CD4-positive, alpha-beta T cell (primary cell): ENCODE results near the gene NEURL4. TPM values are rescaled to one million over a fixed set of nuclear protein-coding genes. Genes with fewer than 3 reads are reported as not detected.

Experiments used
- ATAC-seq: fragments of 200-7000 bp; cut with Tn5 transposase; one replicate; pipeline ENCODE4 v1.10.0; 2022; ENCODE audit warnings: mild to moderate bottlenecking; ENCODE audit not compliant: poor library complexity
- CTCF ChIA-PET: fragments of 350-600 bp; sonication (Branson Sonifier 250); formaldehyde crosslinking; loops from one replicate; lab custom pipeline; 2021; ENCODE audit warnings: antibody characterized with exemption, inconsistent platforms; lab: Charles Lee
- POLR2A ChIA-PET: fragments of 350-600 bp; sonication (Branson Sonifier 250); formaldehyde crosslinking; loops from one replicate; lab custom pipeline; 2021; ENCODE audit warnings: antibody characterized with exemption, inconsistent platforms; lab: Charles Lee
- DNase-seq, 14 experiments: peaks; one replicate each; pipeline ENCODE4 v3.0.0-alpha.2; 2013 to 2020; ENCODE audit warnings: mixed read lengths in 2 of 14
- H3K27ac ChIP-seq, 2 donors: one replicate each; pipeline versions ENCODE4 v1.5.1 to v1.7.0; 2013; ENCODE audit warnings: low read length in 2 of 2, low read depth in 1 of 2, mild to moderate bottlenecking in 1 of 2
- H3K27me3 ChIP-seq, 2 experiments: 1 replicate in 1 of 2; 2 replicates in 1 of 2; pipeline versions ENCODE4 v1.6.1 to v1.7.0; 2013; ENCODE audit warnings: low read length in 2 of 2, control low read depth in 1 of 2, mild to moderate bottlenecking in 1 of 2, moderate library complexity in 1 of 2; ENCODE audit not compliant: insufficient read depth in 2 of 2, control insufficient read depth in 1 of 2
- H3K36me3 ChIP-seq: one replicate; pipeline ENCODE4 v1.6.1; 2013; ENCODE audit warnings: low read length, control low read depth; ENCODE audit not compliant: insufficient read depth
- H3K4me1 ChIP-seq: one replicate; pipeline ENCODE4 v1.6.1; 2013; ENCODE audit warnings: low read length, control low read depth; ENCODE audit not compliant: insufficient read depth
- H3K4me3 ChIP-seq: one replicate; pipeline ENCODE4 v1.5.1; 2013; ENCODE audit warnings: mild to moderate bottlenecking, low read length, moderate library complexity
- H3K9me3 ChIP-seq, 2 experiments: 1 replicate in 1 of 2; 2 replicates in 1 of 2; pipeline versions ENCODE4 v1.6.1 to v1.7.0; 2013; ENCODE audit warnings: low read length in 2 of 2, mild to moderate bottlenecking in 2 of 2, control low read depth in 1 of 2, moderate library complexity in 1 of 2; ENCODE audit not compliant: control insufficient read depth in 1 of 2, insufficient read depth in 1 of 2
- H3K27ac Mint-ChIP-seq: one replicate; pipeline ENCODE4 v1.8.0; 2020; ENCODE audit warnings: mixed read lengths
- H3K27me3 Mint-ChIP-seq: one replicate; pipeline ENCODE4 v1.8.0; 2021; ENCODE audit warnings: mixed read lengths
- H3K36me3 Mint-ChIP-seq: one replicate; pipeline ENCODE4 v1.8.0; 2021; ENCODE audit warnings: low read depth, mixed read lengths
- H3K4me1 Mint-ChIP-seq: one replicate; pipeline ENCODE4 v1.8.0; 2021; ENCODE audit warnings: low read depth, mixed read lengths
- H3K4me3 Mint-ChIP-seq: one replicate; pipeline ENCODE4 v1.8.0; 2020; ENCODE audit warnings: mild to moderate bottlenecking, mixed read lengths
- H3K9me3 Mint-ChIP-seq: one replicate; pipeline ENCODE4 v1.8.0; 2020; ENCODE audit warnings: mixed read lengths
- intact Hi-C, 2 experiments: fragments of 100-400 bp; cut with DNase I in 1 of 2; cut with micrococcal nuclease in 1 of 2; formaldehyde crosslinking; loops; one replicate each; pipeline versions ENCODE4 v1.15.1 to v1.9.0; 2023 to 2025; cut with DNase I, micrococcal nuclease
- total RNA-seq, 174 experiments: library from RNA in 2 of 174; stranded (reverse) in 2 of 174; gene quantifications; one replicate each; pipeline ENCODE4 v1.2.3 and lab custom pipeline; 2021 to 2026
- TF ChIP-seq, protein P1 (sequence below): fragments of 200-600 bp; IDR thresholded peaks from one replicate; pipeline ENCODE4 v1.8.0; 2022; ENCODE audit warnings: antibody characterized with exemption, mild to moderate bottlenecking

Gene NEURL4
- total RNA-seq, 2 experiments from 2014 or later = 29.0 to 30.8 TPM

GRCh38 chr17:7321466-7321865, 7.7 kb downstream of the NEURL4 start:
- H3K4me1 Mint-ChIP-seq = peaks cover 4% of the 10 kb centered on the region
- intact Hi-C loops = loop anchor here in 1 of 2 experiments (10.0 kb wide), 1 partner anchor 533 kb away; the partner anchor contains the start of genes CYB5D1, NAA38 and TMEM88
- H3K9me3 ChIP-seq = no peaks in the 10 kb centered on the region
- H3K27me3 ChIP-seq = no peaks in the 10 kb centered on the region
- no peaks in the 10 kb centered on the region for H3K9me3 Mint-ChIP-seq
- no peaks in the 10 kb centered on the region for H3K27me3 Mint-ChIP-seq
- TF ChIP-seq, protein P1, sequence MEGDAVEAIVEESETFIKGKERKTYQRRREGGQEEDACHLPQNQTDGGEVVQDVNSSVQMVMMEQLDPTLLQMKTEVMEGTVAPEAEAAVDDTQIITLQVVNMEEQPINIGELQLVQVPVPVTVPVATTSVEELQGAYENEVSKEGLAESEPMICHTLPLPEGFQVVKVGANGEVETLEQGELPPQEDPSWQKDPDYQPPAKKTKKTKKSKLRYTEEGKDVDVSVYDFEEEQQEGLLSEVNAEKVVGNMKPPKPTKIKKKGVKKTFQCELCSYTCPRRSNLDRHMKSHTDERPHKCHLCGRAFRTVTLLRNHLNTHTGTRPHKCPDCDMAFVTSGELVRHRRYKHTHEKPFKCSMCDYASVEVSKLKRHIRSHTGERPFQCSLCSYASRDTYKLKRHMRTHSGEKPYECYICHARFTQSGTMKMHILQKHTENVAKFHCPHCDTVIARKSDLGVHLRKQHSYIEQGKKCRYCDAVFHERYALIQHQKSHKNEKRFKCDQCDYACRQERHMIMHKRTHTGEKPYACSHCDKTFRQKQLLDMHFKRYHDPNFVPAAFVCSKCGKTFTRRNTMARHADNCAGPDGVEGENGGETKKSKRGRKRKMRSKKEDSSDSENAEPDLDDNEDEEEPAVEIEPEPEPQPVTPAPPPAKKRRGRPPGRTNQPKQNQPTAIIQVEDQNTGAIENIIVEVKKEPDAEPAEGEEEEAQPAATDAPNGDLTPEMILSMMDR = no peak
- POLR2A ChIA-PET = no interaction called here
- H3K4me1 ChIP-seq = peaks cover 14% of the 10 kb centered on the region
- no peak overlapping the region for H3K27ac Mint-ChIP-seq
- peaks cover 76% of the 10 kb centered on the region for H3K36me3 Mint-ChIP-seq
- H3K27ac ChIP-seq = no peak overlapping the region
- no peak for ATAC-seq
- no peak overlapping the region for H3K4me3 ChIP-seq
- DNase-seq = peak in 1 of 14 experiments; percentile 2
- CTCF ChIA-PET = no interaction called here
- peaks cover 81% of the 10 kb centered on the region for H3K36me3 ChIP-seq
- H3K4me3 Mint-ChIP-seq = no peak overlapping the region

- no peak for ATAC-seq
- H3K4me1 Mint-ChIP-seq = peaks cover 29% of the 10 kb centered on the region
- Histone ChIP-seq H3K9me3 (no peaks in the 10 kb centered on the region), H3K4me1 (peaks cover 27% of the 10 kb centered on the region), H3K4me3 (no peak overlapping the region), H3K36me3 (peaks cover 68% of the 10 kb centered on the region), H3K27ac (no peak overlapping the region), H3K27me3 (no peaks in the 10 kb centered on the region)
- no peaks in the 10 kb centered on the region for H3K27me3 Mint-ChIP-seq
- intact Hi-C loops = loop anchor here in 1 of 2 experiments (5.0 kb wide), 1 partner anchor 369 kb away; the partner anchor contains the start of genes TP53 and WRAP53
- peak overlapping the region; percentile 66 for H3K4me3 Mint-ChIP-seq
- TF ChIP-seq, protein P1 = no peak
- ChIA-PET CTCF (no interaction called here), POLR2A (no interaction called here)
- H3K9me3 Mint-ChIP-seq = no peaks in the 10 kb centered on the region
- peaks cover 78% of the 10 kb centered on the region for H3K36me3 Mint-ChIP-seq
- DNase-seq = no peak
- peak overlapping the region; percentile 76 for H3K27ac Mint-ChIP-seq
Observed at GRCh38 chr17:7318121-7318860, 10.8 kb downstream of the NEURL4 start.

GRCh38 chr17:7317161-7317803, 11.9 kb downstream of the NEURL4 start:
- peaks cover 78% of the 10 kb centered on the region for H3K36me3 Mint-ChIP-seq
- Histone ChIP-seq H3K9me3 (no peaks in the 10 kb centered on the region), H3K36me3 (peaks cover 68% of the 10 kb centered on the region), H3K4me3 (no peak overlapping the region), H3K4me1 (peaks cover 37% of the 10 kb centered on the region), H3K27ac (no peak overlapping the region), H3K27me3 (no peaks in the 10 kb centered on the region)
- CTCF ChIA-PET = no interaction called here
- POLR2A ChIA-PET = no interaction called here
- H3K27me3 Mint-ChIP-seq = no peaks in the 10 kb centered on the region
- H3K4me1 Mint-ChIP-seq = peaks cover 39% of the 10 kb centered on the region
- peak overlapping the region; percentile 76 for H3K27ac Mint-ChIP-seq
- intact Hi-C loops = loop anchor here in 1 of 2 experiments (1.0 to 5.0 kb wide), 2 partner anchors 11 to 370 kb away; partner anchors contain the start of genes TP53 and WRAP53
- ATAC-seq = no peak
- peak overlapping the region; percentile 66 for H3K4me3 Mint-ChIP-seq
- TF ChIP-seq, protein P1 = no peak
- no peaks in the 10 kb centered on the region for H3K9me3 Mint-ChIP-seq
- peak in 1 of 14 experiments; percentile 27 for DNase-seq
